ENCODE data around the gene ZNF182.
"Not testable (repeated sequence)": the region's sequence is repeated elsewhere in the genome, so short reads cannot be mapped to it uniquely, and the experiment has no call there.

The ZNF182 gene

DNA sequence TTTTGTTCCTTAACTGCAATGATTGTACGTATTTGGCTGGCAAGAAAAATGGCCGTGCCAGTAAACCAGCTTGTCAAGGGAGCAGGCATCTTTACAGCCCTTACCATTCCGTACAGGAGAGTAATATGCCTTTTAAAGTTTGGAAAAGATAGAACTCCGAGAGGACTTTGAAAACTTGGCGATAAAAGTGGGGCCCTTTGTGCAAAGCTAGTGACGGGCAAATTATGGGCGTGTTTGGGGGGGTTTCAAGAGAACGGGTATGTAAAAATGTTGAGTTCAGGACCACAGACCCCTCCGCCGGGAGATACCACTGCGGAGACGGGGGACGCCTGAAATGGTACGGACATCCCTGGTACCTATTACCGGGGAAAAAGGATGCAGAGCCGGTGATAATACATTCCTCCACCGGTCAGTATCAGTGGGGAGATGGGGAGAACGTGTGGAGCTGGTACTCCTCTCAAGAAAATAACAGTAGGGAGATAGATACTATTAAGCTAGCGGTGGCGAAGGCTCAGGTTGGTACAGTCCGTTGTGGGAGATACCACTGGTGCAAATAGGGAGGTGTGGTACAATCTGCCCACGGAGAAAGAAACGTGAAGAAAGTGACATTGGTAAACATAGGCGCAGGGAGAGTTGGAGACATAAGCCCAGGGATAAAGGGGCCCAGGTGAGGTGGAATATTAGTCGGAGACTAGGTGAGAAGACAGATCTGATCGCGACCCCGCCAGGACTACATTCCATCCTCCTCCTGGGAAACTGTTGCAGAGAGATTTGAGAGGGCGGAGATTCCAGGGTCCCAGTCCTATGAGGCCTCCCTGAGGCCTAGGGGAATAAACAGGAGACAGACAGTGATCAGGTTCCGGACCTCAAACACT lies 17.5 kb upstream of the ZNF182 start:
- DNase-seq = peak; percentile 81
- no peaks in the 10 kb centered on the region for H3K36me3 ChIP-seq
- TF ChIP-seq, protein P1, sequence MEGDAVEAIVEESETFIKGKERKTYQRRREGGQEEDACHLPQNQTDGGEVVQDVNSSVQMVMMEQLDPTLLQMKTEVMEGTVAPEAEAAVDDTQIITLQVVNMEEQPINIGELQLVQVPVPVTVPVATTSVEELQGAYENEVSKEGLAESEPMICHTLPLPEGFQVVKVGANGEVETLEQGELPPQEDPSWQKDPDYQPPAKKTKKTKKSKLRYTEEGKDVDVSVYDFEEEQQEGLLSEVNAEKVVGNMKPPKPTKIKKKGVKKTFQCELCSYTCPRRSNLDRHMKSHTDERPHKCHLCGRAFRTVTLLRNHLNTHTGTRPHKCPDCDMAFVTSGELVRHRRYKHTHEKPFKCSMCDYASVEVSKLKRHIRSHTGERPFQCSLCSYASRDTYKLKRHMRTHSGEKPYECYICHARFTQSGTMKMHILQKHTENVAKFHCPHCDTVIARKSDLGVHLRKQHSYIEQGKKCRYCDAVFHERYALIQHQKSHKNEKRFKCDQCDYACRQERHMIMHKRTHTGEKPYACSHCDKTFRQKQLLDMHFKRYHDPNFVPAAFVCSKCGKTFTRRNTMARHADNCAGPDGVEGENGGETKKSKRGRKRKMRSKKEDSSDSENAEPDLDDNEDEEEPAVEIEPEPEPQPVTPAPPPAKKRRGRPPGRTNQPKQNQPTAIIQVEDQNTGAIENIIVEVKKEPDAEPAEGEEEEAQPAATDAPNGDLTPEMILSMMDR (IDR thresholded peaks at IDR 0.05; ENCODE audit: low read depth, low read length) = no peak
- H3K27me3 ChIP-seq (ENCODE audit: insufficient read depth, low read depth, severe bottlenecking) = no peaks in the 10 kb centered on the region
- no peaks in the 10 kb centered on the region for H3K9me3 ChIP-seq (ENCODE audit: severe bottlenecking)
- peak overlapping the region; percentile 64 for H3K4me3 ChIP-seq (ENCODE audit: low read depth, low read length)
- peak overlapping the region; percentile 98 for H3K27ac ChIP-seq

DNA sequence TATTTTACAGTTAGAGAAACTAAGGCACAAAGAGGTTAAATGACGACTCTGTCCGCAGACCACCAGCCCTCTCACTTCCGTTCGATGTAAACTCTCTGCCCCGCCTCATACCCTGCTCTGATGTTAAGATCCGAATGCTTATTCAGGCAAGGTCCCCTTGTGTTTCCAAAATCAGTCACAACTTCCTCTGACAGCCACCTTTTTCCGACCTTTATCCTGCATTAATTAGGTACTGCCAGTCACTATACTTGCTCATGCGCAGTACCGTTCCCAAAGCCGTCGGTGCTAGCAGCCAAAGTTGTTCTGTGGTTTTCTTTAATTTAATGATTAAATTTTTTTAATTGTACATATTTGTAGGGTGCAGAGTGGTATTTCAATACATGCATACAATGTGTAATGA lies 16.7 kb upstream of the ZNF182 start:
- H3K9me3 ChIP-seq (ENCODE audit: severe bottlenecking); H3K27ac ChIP-seq; H3K27me3 ChIP-seq (ENCODE audit: insufficient read depth, low read depth, severe bottlenecking); H3K36me3 ChIP-seq; DNase-seq: not testable (repeated sequence)
- H3K4me3 ChIP-seq (ENCODE audit: low read depth, low read length) = peak overlapping the region; percentile 64

DNA sequence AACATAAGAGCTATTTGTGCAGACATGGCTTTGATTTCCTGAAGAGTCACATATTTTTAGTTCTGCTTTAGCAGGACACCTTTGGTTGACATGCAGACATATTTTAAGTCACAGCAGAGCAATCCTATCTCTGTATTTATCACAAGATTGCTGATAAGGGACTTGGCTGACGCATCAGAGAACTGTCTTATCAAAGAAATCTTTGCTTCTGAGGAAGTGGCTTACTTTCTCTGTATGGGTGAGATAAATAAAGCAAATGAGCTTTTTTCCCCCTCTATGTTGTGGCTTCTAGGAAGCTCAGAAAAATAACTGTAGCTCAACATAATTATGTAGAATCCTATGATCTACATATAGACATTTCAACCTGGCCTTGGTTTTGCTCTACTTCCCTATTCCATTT lies 16.1 kb upstream of the ZNF182 start:
- not testable (repeated sequence) for H3K36me3 ChIP-seq; H3K27me3 ChIP-seq (ENCODE audit: insufficient read depth, low read depth, severe bottlenecking); DNase-seq; H3K9me3 ChIP-seq (ENCODE audit: severe bottlenecking); H3K4me3 ChIP-seq (ENCODE audit: low read depth, low read length); H3K27ac ChIP-seq

DNA sequence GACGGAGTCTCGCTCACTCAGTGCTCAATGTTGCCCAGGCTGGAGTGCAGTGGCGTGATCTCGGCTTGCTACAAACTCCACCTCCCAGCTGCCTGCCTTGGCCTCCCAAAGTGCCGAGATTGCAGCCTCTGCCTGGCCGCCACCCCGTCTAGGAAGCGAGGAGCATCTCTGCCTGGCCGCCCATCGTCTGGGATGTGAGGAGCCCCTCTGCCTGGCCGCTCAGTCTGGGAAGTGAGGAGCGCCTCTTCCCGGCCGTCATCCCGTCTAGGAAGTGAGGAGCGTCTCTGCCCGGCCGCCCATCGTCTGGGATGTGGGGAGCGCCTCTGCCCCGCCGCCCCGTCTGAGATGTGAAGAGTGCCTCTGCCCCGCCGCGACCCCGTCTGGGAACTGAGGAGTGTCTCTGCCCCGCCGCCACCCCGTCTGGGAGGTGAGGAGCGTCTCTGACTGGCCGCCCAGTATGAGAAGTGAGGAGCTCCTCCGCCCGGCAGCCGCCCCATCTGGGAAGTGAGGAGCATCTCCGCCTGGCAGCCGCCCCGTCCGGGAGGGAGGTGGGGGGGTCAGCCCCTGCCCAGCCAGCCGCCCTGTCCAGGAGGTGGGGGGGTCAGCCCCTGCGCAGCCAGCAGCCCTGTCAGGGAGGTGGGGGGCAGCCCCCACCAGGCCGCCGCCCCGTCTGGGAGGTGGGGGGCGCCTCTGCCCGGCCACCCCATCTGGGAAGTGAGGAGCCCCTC lies 13.0 kb upstream of the ZNF182 start:
- not testable (repeated sequence) for H3K36me3 ChIP-seq; H3K27ac ChIP-seq; H3K27me3 ChIP-seq (ENCODE audit: insufficient read depth, low read depth, severe bottlenecking); DNase-seq; H3K4me3 ChIP-seq (ENCODE audit: low read depth, low read length); H3K9me3 ChIP-seq (ENCODE audit: severe bottlenecking)

DNA sequence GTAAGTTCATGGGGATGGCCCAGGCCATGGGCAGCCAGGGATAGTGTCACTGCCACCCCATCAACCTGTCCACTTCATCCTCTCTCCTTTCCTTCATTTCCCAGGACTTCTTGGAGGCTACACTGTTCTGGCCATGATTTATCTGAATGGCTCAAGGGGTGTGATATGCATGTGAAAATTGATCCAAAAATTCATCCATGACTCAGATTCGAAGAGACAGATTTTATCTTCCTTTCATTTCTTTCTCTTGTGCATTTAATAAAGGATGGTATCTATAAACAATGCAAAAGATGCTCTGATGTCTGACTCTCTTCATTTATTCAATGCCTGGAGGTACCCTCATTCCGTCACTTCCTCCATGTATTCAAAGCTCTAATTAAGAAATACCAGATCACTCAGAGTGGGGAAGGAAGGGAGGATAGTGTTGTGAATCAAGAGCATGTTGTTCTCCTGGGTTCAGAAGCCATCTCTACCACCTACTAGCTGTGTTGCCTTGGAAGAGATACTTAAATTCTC lies 5.7 kb upstream of the ZNF182 start:
- not testable (repeated sequence) for H3K27me3 ChIP-seq (ENCODE audit: insufficient read depth, low read depth, severe bottlenecking); H3K9me3 ChIP-seq (ENCODE audit: severe bottlenecking); H3K4me3 ChIP-seq (ENCODE audit: low read depth, low read length); H3K27ac ChIP-seq; DNase-seq; H3K36me3 ChIP-seq

DNA sequence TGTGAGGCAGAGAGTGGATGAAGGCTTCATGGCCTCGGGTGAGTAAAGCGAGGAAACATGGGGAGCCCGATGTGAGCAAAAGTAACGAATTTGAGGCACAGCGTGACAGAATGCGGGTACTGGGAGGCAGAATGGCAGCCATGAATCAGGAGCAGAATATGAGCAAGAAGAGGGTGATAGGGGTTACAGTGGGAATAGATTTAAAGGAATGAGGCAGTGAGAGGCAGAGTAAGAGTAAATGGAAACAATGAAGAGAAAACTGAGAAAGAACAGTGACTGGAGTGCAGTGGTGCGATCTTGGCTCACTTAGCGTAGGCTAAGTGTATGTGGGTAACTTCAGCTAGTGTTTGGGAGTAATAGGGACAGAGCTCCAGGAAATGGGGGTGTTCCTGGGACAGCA lies 2.9 kb upstream of the ZNF182 start, which contains the start of gene SPACA5:
Gene SPACA5 (plus strand): TSS at position 301 of the 400 bp plus-strand sequence. CDS start 815 bp downstream, outside the sequence.
- H3K27ac ChIP-seq; H3K4me3 ChIP-seq (ENCODE audit: low read depth, low read length); DNase-seq; H3K36me3 ChIP-seq; H3K9me3 ChIP-seq (ENCODE audit: severe bottlenecking); H3K27me3 ChIP-seq (ENCODE audit: insufficient read depth, low read depth, severe bottlenecking): not testable (repeated sequence)

DNA sequence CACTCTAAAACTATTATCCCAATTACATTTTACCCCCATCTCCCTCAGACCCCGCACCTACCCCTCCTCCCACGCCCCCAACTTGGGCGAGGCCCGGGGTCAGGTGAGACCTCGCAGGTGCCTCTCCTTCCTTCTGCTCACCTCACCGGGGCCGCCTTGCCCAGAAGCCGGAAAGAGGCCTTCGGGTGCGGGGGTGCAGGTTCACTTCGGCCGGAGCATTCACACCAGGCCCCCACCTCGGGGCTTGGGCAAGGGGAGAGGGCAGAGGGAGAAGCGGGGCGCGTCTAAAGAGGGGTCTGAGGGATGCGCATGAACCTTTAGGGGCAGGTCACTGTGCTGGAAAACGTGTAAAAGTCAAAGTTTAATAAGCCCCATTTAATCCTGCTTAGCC lies 427 bp downstream of the ZNF182 start:
- Histone ChIP-seq H3K4me3 (ENCODE audit: low read depth, low read length) (peak overlapping the region; percentile 81), H3K9me3 (ENCODE audit: severe bottlenecking) (no peaks in the 10 kb centered on the region), H3K27ac (peak overlapping the region; percentile 88), H3K36me3 (no peaks in the 10 kb centered on the region; the same call in 1 of the 2 replicates), H3K27me3 (ENCODE audit: insufficient read depth, low read depth, severe bottlenecking) (peaks cover 10% of the 10 kb centered on the region)
- TF ChIP-seq, protein P1 (IDR thresholded peaks at IDR 0.05; ENCODE audit: low read depth, low read length) = no peak
- DNase-seq = no peak

DNA sequence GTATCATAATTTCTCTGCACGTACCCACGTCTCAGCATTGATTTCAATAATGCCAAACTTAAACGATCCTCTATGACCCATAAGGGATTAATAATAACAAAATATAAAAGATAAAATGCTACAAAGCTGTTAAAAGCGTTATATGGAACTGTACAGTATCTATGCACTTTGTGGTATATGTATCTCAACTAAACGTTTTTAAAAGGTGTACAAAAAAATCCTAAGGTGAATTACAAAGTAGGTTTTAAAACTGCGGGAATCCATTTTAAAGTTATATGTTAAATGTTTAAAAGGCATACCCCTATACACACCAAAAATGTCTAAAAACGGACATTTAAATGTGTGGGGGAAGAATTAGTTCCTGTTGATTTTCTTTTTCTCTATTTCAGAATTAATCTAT lies 860 bp downstream of the ZNF182 start:
- H3K4me3 ChIP-seq (ENCODE audit: low read depth, low read length) = peak overlapping the region; percentile 81
- H3K27ac ChIP-seq = no peak overlapping the region; the same call in 1 of the 2 replicates
- H3K9me3 ChIP-seq (ENCODE audit: severe bottlenecking) = no peaks in the 10 kb centered on the region
- no peaks in the 10 kb centered on the region; the same call in 1 of the 2 replicates for H3K36me3 ChIP-seq
- DNase-seq = no peak
- TF ChIP-seq, protein P1 (IDR thresholded peaks at IDR 0.05; ENCODE audit: low read depth, low read length) = no peak
- H3K27me3 ChIP-seq (ENCODE audit: insufficient read depth, low read depth, severe bottlenecking) = peaks cover 10% of the 10 kb centered on the region

Measured in WERI-Rb-1 (cell line).